Measurements from ENCODE around the gene CENPA.

GRCh38 chr2:26758790-26759321 lies 27.0 kb upstream of the CENPA start:
- TF ChIP-seq ZNF580 (CRISPR knock-in tag; IDR thresholded peaks at IDR 0.05; ENCODE audit: borderline replicate concordance, low read depth) (no peak), U2AF2 (IDR thresholded peaks at IDR 0.05; ENCODE audit: low read depth, low read length) (no peak), ZNF138 (CRISPR knock-in tag; IDR thresholded peaks at IDR 0.05; ENCODE audit: low read depth) (no peak), AFF4 (CRISPR knock-in tag; IDR thresholded peaks at IDR 0.05) (no peak), POLR2A (IDR thresholded peaks at IDR 0.05; ENCODE audit: insufficient read depth in 1 of 2, low read depth in 2 of 2, low read length in 2 of 2) (no peak), ZNF12 (CRISPR knock-in tag; IDR thresholded peaks at IDR 0.05) (no peak), SMAD1 (CRISPR knock-in tag; IDR thresholded peaks at IDR 0.05; ENCODE audit: borderline replicate concordance, low read depth) (no peak), JUND (CRISPR knock-in tag; IDR thresholded peaks at IDR 0.05) (no peak), ZFP41 (CRISPR knock-in tag; IDR thresholded peaks at IDR 0.05; ENCODE audit: borderline replicate concordance) (no peak), RAD21 (CRISPR knock-in tag; IDR thresholded peaks at IDR 0.05) (no peak), ZNF382 (CRISPR knock-in tag; IDR thresholded peaks at IDR 0.05; ENCODE audit: borderline replicate concordance) (no peak), CTCF (CRISPR knock-in tag; IDR thresholded peaks at IDR 0.05) (no peak)

Data from HepG2 (cell line).